Mesothelial cell of epicardium (in vitro differentiated cells): Measurements from ENCODE around the gene NTSR1. TPM values are rescaled to one million over a fixed set of nuclear protein-coding genes. Genes with fewer than 3 reads are reported as not detected.

Source experiments
- DNase-seq, 2 experiments: peaks; one replicate each; pipeline ENCODE4 v3.0.0; 2021; ENCODE audit warnings: low spot score in 2 of 2; ENCODE audit not compliant: unreplicated experiment in 2 of 2
- H3K27ac Mint-ChIP-seq: 2 replicates; pipeline ENCODE4 v1.8.0; 2021; ENCODE audit warnings: mixed read lengths
- H3K27me3 Mint-ChIP-seq: 2 replicates; pipeline ENCODE4 v1.8.0; 2021; ENCODE audit warnings: low read depth, mixed read lengths
- H3K36me3 Mint-ChIP-seq: 2 replicates; pipeline ENCODE4 v1.8.0; 2021; ENCODE audit warnings: mixed read lengths
- H3K4me1 Mint-ChIP-seq: 2 replicates; pipeline ENCODE4 v1.8.0; 2021; ENCODE audit warnings: mixed read lengths
- H3K4me3 Mint-ChIP-seq: 2 replicates; pipeline ENCODE4 v1.8.0; 2021; ENCODE audit warnings: mild to moderate bottlenecking, moderate library complexity, mixed read lengths
- H3K9me3 Mint-ChIP-seq: 2 replicates; pipeline ENCODE4 v1.8.0; 2021; ENCODE audit warnings: mixed read lengths
- CTCF ChIP-seq: fragments of 200-600 bp; sonication (generic); IDR thresholded peaks from one replicate; pipeline ENCODE4 v1.5.0; 2021; ENCODE audit warnings: antibody characterized with exemption; ENCODE audit not compliant: unreplicated experiment
- total RNA-seq: library from RNA; stranded (reverse); gene quantifications from 3 replicates; pipeline ENCODE4 v1.2.1, GENCODE V29; 2021

NTSR1 gene
- total RNA-seq, 1 donor from 2014 or later: 0.36 TPM

DNA sequence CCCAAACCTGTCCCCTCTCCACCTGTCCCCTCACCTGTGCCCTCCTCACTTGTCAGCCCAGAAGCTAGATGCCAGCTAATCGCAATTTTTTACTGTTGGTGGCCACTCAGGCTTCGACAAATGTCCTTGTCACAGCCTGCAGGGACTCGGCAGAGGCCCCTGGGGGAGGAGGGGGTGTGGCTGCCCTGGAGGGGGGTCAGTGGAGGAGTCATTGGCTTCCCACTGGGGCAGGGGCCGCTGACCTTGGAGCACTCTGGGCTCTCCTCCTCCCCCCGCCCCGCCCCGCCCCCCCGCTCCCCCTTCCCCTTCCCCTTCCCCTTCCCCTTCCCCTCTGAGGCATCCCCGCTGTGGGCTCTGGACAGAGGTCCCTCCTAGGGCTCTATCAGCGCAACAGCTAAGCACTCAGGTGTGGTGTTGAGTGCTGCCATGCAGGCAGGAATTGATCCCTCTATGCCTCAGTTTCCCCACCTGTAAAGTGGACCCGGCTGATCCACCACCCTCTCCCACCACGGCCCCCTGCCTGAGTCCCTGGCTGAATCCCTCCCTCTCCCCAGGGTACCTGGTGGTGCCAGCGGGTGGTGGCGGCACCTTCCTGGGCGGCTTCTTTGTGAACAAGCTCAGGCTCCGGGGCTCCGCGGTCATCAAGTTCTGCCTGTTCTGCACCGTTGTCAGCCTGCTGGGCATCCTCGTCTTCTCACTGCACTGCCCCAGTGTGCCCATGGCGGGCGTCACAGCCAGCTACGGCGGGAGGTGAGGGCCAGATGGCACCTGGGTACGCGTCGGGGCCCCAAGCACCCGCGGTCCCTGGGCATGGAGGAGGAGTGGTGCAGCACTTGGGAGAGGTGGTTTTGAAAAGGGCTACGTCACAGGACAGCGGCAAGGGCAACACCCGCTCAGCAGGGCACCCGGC lies 42.6 kb upstream of the NTSR1 start:
- H3K36me3 Mint-ChIP-seq: no peaks in the 10 kb centered on the region
- no peak for DNase-seq
- H3K27me3 Mint-ChIP-seq: no peaks in the 10 kb centered on the region
- no peak for TF ChIP-seq CTCF
- no peaks in the 10 kb centered on the region for H3K9me3 Mint-ChIP-seq
- H3K4me3 Mint-ChIP-seq: no peak overlapping the region
- H3K27ac Mint-ChIP-seq: no peak overlapping the region
- peaks cover 38% of the 10 kb centered on the region for H3K4me1 Mint-ChIP-seq

- Mint-ChIP-seq H3K9me3 (no peaks in the 10 kb centered on the region), H3K4me1 (peaks cover 40% of the 10 kb centered on the region), H3K36me3 (no peaks in the 10 kb centered on the region), H3K27me3 (no peaks in the 10 kb centered on the region), H3K27ac (no peak overlapping the region), H3K4me3 (no peak overlapping the region)
- no peak for DNase-seq
- TF ChIP-seq CTCF: no peak
Observed at GRCh38 chr20:62666736-62667529, 41.7 kb upstream of the NTSR1 start.

- no peaks in the 10 kb centered on the region for H3K27me3 Mint-ChIP-seq
- peaks cover 40% of the 10 kb centered on the region for H3K4me1 Mint-ChIP-seq
- H3K36me3 Mint-ChIP-seq: no peaks in the 10 kb centered on the region
- H3K27ac Mint-ChIP-seq: peak overlapping the region; percentile 83
- no peaks in the 10 kb centered on the region for H3K9me3 Mint-ChIP-seq
- peak overlapping the region; percentile 39 for H3K4me3 Mint-ChIP-seq
- TF ChIP-seq CTCF: no peak
- no peak for DNase-seq
Observed at GRCh38 chr20:62667530-62668440, 40.9 kb upstream of the NTSR1 start.

- no peak overlapping the region for H3K4me3 Mint-ChIP-seq
- TF ChIP-seq CTCF: peak; percentile 89
- DNase-seq: peak; percentile 45 to 85
- no peaks in the 10 kb centered on the region for H3K27me3 Mint-ChIP-seq
- H3K27ac Mint-ChIP-seq: peak overlapping the region; percentile 83
- no peaks in the 10 kb centered on the region for H3K36me3 Mint-ChIP-seq
- no peaks in the 10 kb centered on the region for H3K9me3 Mint-ChIP-seq
- H3K4me1 Mint-ChIP-seq: peaks cover 35% of the 10 kb centered on the region
Observed at GRCh38 chr20:62668441-62669027, 40.1 kb upstream of the NTSR1 start.

GRCh38 chr20:62669249-62669648 lies 39.4 kb upstream of the NTSR1 start:
- H3K4me3 Mint-ChIP-seq: no peak overlapping the region
- no peak for TF ChIP-seq CTCF
- H3K9me3 Mint-ChIP-seq: no peaks in the 10 kb centered on the region
- H3K27ac Mint-ChIP-seq: peak overlapping the region; percentile 82
- H3K27me3 Mint-ChIP-seq: peaks cover 3% of the 10 kb centered on the region
- peaks cover 35% of the 10 kb centered on the region for H3K4me1 Mint-ChIP-seq
- no peaks in the 10 kb centered on the region for H3K36me3 Mint-ChIP-seq
- DNase-seq: no peak
